Measurements from ENCODE around the gene IGFBP5. TPM values are rescaled to one million over a fixed set of nuclear protein-coding genes. Genes with fewer than 3 reads are reported as not detected.

The IGFBP5 gene
- total and polyA plus RNA-seq, 7 donors: 13.6 to 773 (median 254) TPM

GRCh38 chr2:216665242-216665641 lies 30.1 kb downstream of the IGFBP5 start:
- Histone ChIP-seq H3K27me3 (no peaks in the 10 kb centered on the region), H3K36me3 (no peaks in the 10 kb centered on the region), H3K4me3 (no peak overlapping the region), H3K9me3 (no peaks in the 10 kb centered on the region), H3K4me1 (peaks cover 0 to 17% (median 15%) of the 10 kb centered on the region in 4 donors), H3K27ac (peak overlapping the region in 3 of 4 donors; percentile 6 to 66 (median 41))
- TF ChIP-seq POLR2A (IDR thresholded peaks at IDR 0.05) (no peak), POLR2AphosphoS5 (IDR thresholded peaks at IDR 0.05) (peak in 1 of 4 donors; percentile 27)
- DNase-seq: no peak
- intact Hi-C loops (cut with DNase I): loop anchor here (10.0 kb wide), 1 partner anchor 630 kb away; no protein-coding TSS in a partner anchor
- 31 to 60% methylated on average over 7 of the region's 7 CpGs for WGBS, 2 donors

GRCh38 chr2:216664593-216665034 lies 30.7 kb downstream of the IGFBP5 start:
- H3K36me3 ChIP-seq: no peaks in the 10 kb centered on the region

GRCh38 chr2:216663846-216664245 lies 31.5 kb downstream of the IGFBP5 start:
- Histone ChIP-seq H3K4me3 (no peak overlapping the region), H3K27ac (peak overlapping the region in 1 of 4 donors; percentile 66), H3K9me3 (no peaks in the 10 kb centered on the region), H3K27me3 (no peaks in the 10 kb centered on the region), H3K36me3 (no peaks in the 10 kb centered on the region), H3K4me1 (peaks cover 0 to 17% (median 15%) of the 10 kb centered on the region in 4 donors)
- intact Hi-C loops (cut with DNase I): loop anchor here (10.0 kb wide), 1 partner anchor 629 kb away; no protein-coding TSS in a partner anchor
- DNase-seq: no peak
- TF ChIP-seq EP300 (IDR thresholded peaks at IDR 0.05): no peak
- no peak for TF ChIP-seq POLR2AphosphoS5 (IDR thresholded peaks at IDR 0.05)
- no peak for TF ChIP-seq CTCF (IDR thresholded peaks at IDR 0.05)
- TF ChIP-seq POLR2A (IDR thresholded peaks at IDR 0.05): no peak
- WGBS, 2 donors: 94% methylated on average over 18 of the region's 18 CpGs

More at GRCh38 chr2:216664593-216665034, 30.7 kb downstream of the IGFBP5 start:
- H3K4me3 ChIP-seq: no peak overlapping the region
- peaks cover 0 to 17% (median 15%) of the 10 kb centered on the region in 4 donors for H3K4me1 ChIP-seq
- no peaks in the 10 kb centered on the region for H3K27me3 ChIP-seq
- H3K27ac ChIP-seq: peak overlapping the region in 1 of 4 donors; percentile 66
- TF ChIP-seq POLR2A (IDR thresholded peaks at IDR 0.05): no peak
- intact Hi-C loops (cut with DNase I): loop anchor here (10.0 kb wide), 1 partner anchor 630 kb away; no protein-coding TSS in a partner anchor
- 62 to 67% methylated on average over 6 of the region's 6 CpGs for whole genome bisulfite sequencing, 2 donors
- DNase-seq: no peak
- H3K9me3 ChIP-seq: no peaks in the 10 kb centered on the region

- intact Hi-C loops (cut with DNase I): loop anchor here (10.0 kb wide), 1 partner anchor 628 kb away; no protein-coding TSS in a partner anchor
- no peak for DNase-seq
- H3K9me3 ChIP-seq: no peaks in the 10 kb centered on the region
- peaks cover 0 to 17% (median 15%) of the 10 kb centered on the region in 4 donors for H3K4me1 ChIP-seq
- no peak overlapping the region for H3K4me3 ChIP-seq
- no peaks in the 10 kb centered on the region for H3K27me3 ChIP-seq
- no peak overlapping the region for H3K27ac ChIP-seq
- no peak for TF ChIP-seq POLR2AphosphoS5 (IDR thresholded peaks at IDR 0.05)
- WGBS, 2 donors: 91 to 94% methylated on average over 1 of the region's 1 CpG
- no peaks in the 10 kb centered on the region for H3K36me3 ChIP-seq
Measured at GRCh38 chr2:216663106-216663505, 32.2 kb downstream of the IGFBP5 start.

DNA sequence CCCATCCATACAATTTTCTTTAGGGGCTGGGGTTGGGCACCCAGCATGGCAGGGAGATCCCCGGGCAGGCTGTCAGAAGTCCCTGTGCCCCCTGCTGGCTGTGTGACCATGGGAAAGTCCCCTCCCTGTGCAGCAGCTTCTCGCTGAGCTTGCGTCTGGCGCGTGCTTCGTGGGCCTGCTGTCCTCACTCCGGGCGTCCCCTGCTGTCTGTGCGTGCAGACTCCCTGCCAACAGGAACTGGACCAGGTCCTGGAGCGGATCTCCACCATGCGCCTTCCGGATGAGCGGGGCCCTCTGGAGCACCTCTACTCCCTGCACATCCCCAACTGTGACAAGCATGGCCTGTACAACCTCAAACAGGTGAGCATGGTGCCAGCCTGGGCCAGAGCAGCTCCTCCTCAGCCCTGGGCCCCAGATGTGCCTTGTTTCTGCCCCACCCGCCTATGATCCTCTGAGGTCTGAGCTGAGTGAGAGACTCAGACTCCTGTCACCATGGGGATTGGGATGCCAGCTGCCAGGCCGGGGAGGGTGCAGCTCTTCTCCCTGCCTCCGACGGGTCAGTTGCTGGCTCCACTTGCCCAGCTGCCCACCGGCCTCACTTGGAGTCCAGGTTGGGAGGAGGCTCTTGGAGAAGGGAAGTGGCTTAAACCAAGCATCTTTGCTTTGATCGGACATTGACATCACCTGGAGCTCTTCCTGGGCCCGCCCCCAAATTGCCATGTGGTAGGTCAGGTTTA lies 33.5 kb downstream of the IGFBP5 start:
- H3K9me3 ChIP-seq: no peaks in the 10 kb centered on the region
- no peak for DNase-seq
- 87 to 94% methylated on average over 20 of the region's 20 CpGs for WGBS, 2 donors
- TF ChIP-seq CTCF (IDR thresholded peaks at IDR 0.05) (no peak), POLR2AphosphoS5 (IDR thresholded peaks at IDR 0.05) (no peak), POLR2A (IDR thresholded peaks at IDR 0.05) (no peak), EP300 (IDR thresholded peaks at IDR 0.05) (no peak)
- H3K36me3 ChIP-seq: no peaks in the 10 kb centered on the region
- peaks cover 0 to 17% (median 15%) of the 10 kb centered on the region in 4 donors for H3K4me1 ChIP-seq
- no peaks in the 10 kb centered on the region for H3K27me3 ChIP-seq
- intact Hi-C loops (cut with DNase I): loop anchor here (10.0 kb wide), 1 partner anchor 627 kb away; no protein-coding TSS in a partner anchor
- no peak overlapping the region for H3K4me3 ChIP-seq
- no peak overlapping the region for H3K27ac ChIP-seq

DNA sequence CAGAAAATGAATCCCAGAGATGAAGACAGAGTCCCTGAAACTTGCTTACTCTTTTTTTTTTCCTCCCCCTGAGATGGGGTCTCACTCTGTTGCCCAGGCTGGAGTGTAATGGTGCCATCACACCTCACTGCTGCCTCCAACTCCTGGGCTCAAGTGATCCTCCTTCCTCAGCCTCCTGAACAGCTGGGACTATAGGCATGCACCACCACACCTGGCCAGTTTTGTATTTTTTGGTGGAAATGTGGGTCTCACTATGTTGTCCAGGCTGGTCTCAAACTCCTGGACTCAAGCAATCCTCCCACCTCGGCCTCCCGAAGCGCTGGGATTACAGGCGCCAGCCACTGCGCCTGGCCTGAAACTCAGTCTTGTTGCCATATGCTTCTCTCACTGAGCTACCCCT lies 34.3 kb downstream of the IGFBP5 start:
- Histone ChIP-seq H3K4me1 (peaks cover 0 to 14% (median 12%) of the 10 kb centered on the region in 4 donors), H3K9me3 (no peaks in the 10 kb centered on the region), H3K36me3 (no peaks in the 10 kb centered on the region), H3K27ac (no peak overlapping the region), H3K4me3 (no peak overlapping the region), H3K27me3 (no peaks in the 10 kb centered on the region)
- TF ChIP-seq EP300 (IDR thresholded peaks at IDR 0.05) (no peak), POLR2A (IDR thresholded peaks at IDR 0.05) (no peak), CTCF (IDR thresholded peaks at IDR 0.05) (no peak), POLR2AphosphoS5 (IDR thresholded peaks at IDR 0.05) (no peak)
- intact Hi-C loops (cut with DNase I): loop anchor here (10.0 kb wide), 1 partner anchor 626 kb away; no protein-coding TSS in a partner anchor
- 98% methylated on average over 5 of the region's 5 CpGs for WGBS, 2 donors
- DNase-seq: no peak

Data from sigmoid colon (tissue), 7 donors.